ENCODE data around the gene LAMA3.

LAMA3 gene

GRCh38 chr18:23758281-23758680 lies 69.0 kb downstream of the LAMA3 start:
- Histone ChIP-seq H3K27ac (ENCODE audit: low read depth, low read length) (no peak overlapping the region), H3K4me3 (ENCODE audit: low read depth in 1 of 5, low read length in 5 of 5) (no peak overlapping the region), H3K27me3 (ENCODE audit: control insufficient read depth in 5 of 5, insufficient read depth in 4 of 5, low read length in 5 of 5) (no peaks in the 10 kb centered on the region), H3K9ac (ENCODE audit: low read length in 5 of 5) (no peak overlapping the region), H3K9me3 (ENCODE audit: control insufficient read depth in 5 of 5, low read length in 5 of 5) (peaks cover 0 to 3% (median 0%) of the 10 kb centered on the region in 5 donors), H3K4me1 (ENCODE audit: control insufficient read depth in 5 of 5, insufficient read depth in 5 of 5, low read length in 5 of 5) (no peaks in the 10 kb centered on the region), H3K36me3 (ENCODE audit: control insufficient read depth in 5 of 5, insufficient read depth in 5 of 5, low read length in 5 of 5) (peaks cover 0 to 17% (median 7%) of the 10 kb centered on the region in 5 donors)

GRCh38 chr18:23761941-23762340 lies 72.7 kb downstream of the LAMA3 start:
- Histone ChIP-seq H3K27ac (ENCODE audit: low read depth, low read length) (no peak overlapping the region), H3K9me3 (ENCODE audit: control insufficient read depth in 5 of 5, low read length in 5 of 5) (no peaks in the 10 kb centered on the region), H3K36me3 (ENCODE audit: control insufficient read depth in 5 of 5, insufficient read depth in 5 of 5, low read length in 5 of 5) (peaks cover 0 to 8% (median 0%) of the 10 kb centered on the region in 5 donors), H3K9ac (ENCODE audit: low read length in 5 of 5) (no peak overlapping the region), H3K27me3 (ENCODE audit: control insufficient read depth in 5 of 5, insufficient read depth in 4 of 5, low read length in 5 of 5) (no peaks in the 10 kb centered on the region), H3K4me3 (ENCODE audit: low read depth in 1 of 5, low read length in 5 of 5) (no peak overlapping the region), H3K4me1 (ENCODE audit: control insufficient read depth in 5 of 5, insufficient read depth in 5 of 5, low read length in 5 of 5) (no peaks in the 10 kb centered on the region)

GRCh38 chr18:23763343-23763742 lies 74.1 kb downstream of the LAMA3 start:
- Histone ChIP-seq H3K36me3 (ENCODE audit: control insufficient read depth in 5 of 5, insufficient read depth in 5 of 5, low read length in 5 of 5) (peaks cover 0 to 4% (median 0%) of the 10 kb centered on the region in 5 donors), H3K4me3 (ENCODE audit: low read depth in 1 of 5, low read length in 5 of 5) (no peak overlapping the region), H3K9ac (ENCODE audit: low read length in 5 of 5) (no peak overlapping the region), H3K27ac (ENCODE audit: low read depth, low read length) (no peak overlapping the region), H3K9me3 (ENCODE audit: control insufficient read depth in 5 of 5, low read length in 5 of 5) (peaks cover 0 to 4% (median 0%) of the 10 kb centered on the region in 5 donors), H3K27me3 (ENCODE audit: control insufficient read depth in 5 of 5, insufficient read depth in 4 of 5, low read length in 5 of 5) (no peaks in the 10 kb centered on the region), H3K4me1 (ENCODE audit: control insufficient read depth in 5 of 5, insufficient read depth in 5 of 5, low read length in 5 of 5) (no peaks in the 10 kb centered on the region)

- Histone ChIP-seq H3K4me3 (ENCODE audit: low read depth in 1 of 5, low read length in 5 of 5) (no peak overlapping the region), H3K9ac (ENCODE audit: low read length in 5 of 5) (no peak overlapping the region), H3K4me1 (ENCODE audit: control insufficient read depth in 5 of 5, insufficient read depth in 5 of 5, low read length in 5 of 5) (no peaks in the 10 kb centered on the region), H3K36me3 (ENCODE audit: control insufficient read depth in 5 of 5, insufficient read depth in 5 of 5, low read length in 5 of 5) (peaks cover 0 to 4% (median 0%) of the 10 kb centered on the region in 5 donors), H3K9me3 (ENCODE audit: control insufficient read depth in 5 of 5, low read length in 5 of 5) (peaks cover 0 to 8% (median 4%) of the 10 kb centered on the region in 5 donors), H3K27me3 (ENCODE audit: control insufficient read depth in 5 of 5, insufficient read depth in 4 of 5, low read length in 5 of 5) (no peaks in the 10 kb centered on the region), H3K27ac (ENCODE audit: low read depth, low read length) (no peak overlapping the region)
Observed at GRCh38 chr18:23765931-23766330, 76.7 kb downstream of the LAMA3 start.

GRCh38 chr18:23772327-23773024 lies 83.2 kb downstream of the LAMA3 start:
- Histone ChIP-seq H3K4me1 (ENCODE audit: control insufficient read depth in 5 of 5, insufficient read depth in 5 of 5, low read length in 5 of 5) (no peaks in the 10 kb centered on the region), H3K4me3 (ENCODE audit: low read depth in 1 of 5, low read length in 5 of 5) (no peak overlapping the region), H3K27me3 (ENCODE audit: control insufficient read depth in 5 of 5, insufficient read depth in 4 of 5, low read length in 5 of 5) (peaks cover 0 to 3% (median 0%) of the 10 kb centered on the region in 5 donors), H3K9me3 (ENCODE audit: control insufficient read depth in 5 of 5, low read length in 5 of 5) (peaks cover 0 to 8% (median 4%) of the 10 kb centered on the region in 5 donors), H3K36me3 (ENCODE audit: control insufficient read depth in 5 of 5, insufficient read depth in 5 of 5, low read length in 5 of 5) (peaks cover 0 to 11% (median 0%) of the 10 kb centered on the region in 5 donors), H3K9ac (ENCODE audit: low read length in 5 of 5) (no peak overlapping the region), H3K27ac (ENCODE audit: low read depth, low read length) (no peak overlapping the region)

GRCh38 chr18:23776306-23776705 lies 87.1 kb downstream of the LAMA3 start:
- no peak overlapping the region for H3K9ac ChIP-seq (ENCODE audit: low read length in 5 of 5)
- peaks cover 0 to 18% (median 4%) of the 10 kb centered on the region in 5 donors for H3K36me3 ChIP-seq (ENCODE audit: control insufficient read depth in 5 of 5, insufficient read depth in 5 of 5, low read length in 5 of 5)
- H3K27me3 ChIP-seq (ENCODE audit: control insufficient read depth in 5 of 5, insufficient read depth in 4 of 5, low read length in 5 of 5) = peaks cover 0 to 3% (median 0%) of the 10 kb centered on the region in 5 donors
- H3K27ac ChIP-seq (ENCODE audit: low read depth, low read length) = no peak overlapping the region
- H3K4me3 ChIP-seq (ENCODE audit: low read depth in 1 of 5, low read length in 5 of 5) = no peak overlapping the region
- H3K4me1 ChIP-seq (ENCODE audit: control insufficient read depth in 5 of 5, insufficient read depth in 5 of 5, low read length in 5 of 5) = no peaks in the 10 kb centered on the region
- no peaks in the 10 kb centered on the region for H3K9me3 ChIP-seq (ENCODE audit: control insufficient read depth in 5 of 5, low read length in 5 of 5)

GRCh38 chr18:23778828-23779227 lies 89.6 kb downstream of the LAMA3 start:
- H3K36me3 ChIP-seq (ENCODE audit: control insufficient read depth in 5 of 5, insufficient read depth in 5 of 5, low read length in 5 of 5) = peaks cover 0 to 16% (median 4%) of the 10 kb centered on the region in 5 donors
- no peak overlapping the region for H3K9ac ChIP-seq (ENCODE audit: low read length in 5 of 5)
- H3K27me3 ChIP-seq (ENCODE audit: control insufficient read depth in 5 of 5, insufficient read depth in 4 of 5, low read length in 5 of 5) = peaks cover 0 to 3% (median 0%) of the 10 kb centered on the region in 5 donors
- H3K9me3 ChIP-seq (ENCODE audit: control insufficient read depth in 5 of 5, low read length in 5 of 5) = no peaks in the 10 kb centered on the region
- no peak overlapping the region for H3K27ac ChIP-seq (ENCODE audit: low read depth, low read length)
- no peaks in the 10 kb centered on the region for H3K4me1 ChIP-seq (ENCODE audit: control insufficient read depth in 5 of 5, insufficient read depth in 5 of 5, low read length in 5 of 5)
- H3K4me3 ChIP-seq (ENCODE audit: low read depth in 1 of 5, low read length in 5 of 5) = no peak overlapping the region

- Histone ChIP-seq H3K4me3 (ENCODE audit: low read depth in 1 of 5, low read length in 5 of 5) (no peak overlapping the region), H3K9ac (ENCODE audit: low read length in 5 of 5) (no peak overlapping the region), H3K36me3 (ENCODE audit: control insufficient read depth in 5 of 5, insufficient read depth in 5 of 5, low read length in 5 of 5) (peaks cover 0 to 20% (median 4%) of the 10 kb centered on the region in 5 donors), H3K9me3 (ENCODE audit: control insufficient read depth in 5 of 5, low read length in 5 of 5) (no peaks in the 10 kb centered on the region), H3K27me3 (ENCODE audit: control insufficient read depth in 5 of 5, insufficient read depth in 4 of 5, low read length in 5 of 5) (peaks cover 0 to 4% (median 0%) of the 10 kb centered on the region in 5 donors), H3K27ac (ENCODE audit: low read depth, low read length) (no peak overlapping the region), H3K4me1 (ENCODE audit: control insufficient read depth in 5 of 5, insufficient read depth in 5 of 5, low read length in 5 of 5) (no peaks in the 10 kb centered on the region)
Observed at GRCh38 chr18:23779696-23780303, 90.5 kb downstream of the LAMA3 start.

- H3K27me3 ChIP-seq (ENCODE audit: control insufficient read depth in 5 of 5, insufficient read depth in 4 of 5, low read length in 5 of 5) = peaks cover 0 to 4% (median 0%) of the 10 kb centered on the region in 5 donors
- no peak overlapping the region for H3K4me3 ChIP-seq (ENCODE audit: low read depth in 1 of 5, low read length in 5 of 5)
- peaks cover 0 to 10% (median 0%) of the 10 kb centered on the region in 5 donors for H3K36me3 ChIP-seq (ENCODE audit: control insufficient read depth in 5 of 5, insufficient read depth in 5 of 5, low read length in 5 of 5)
- H3K9ac ChIP-seq (ENCODE audit: low read length in 5 of 5) = no peak overlapping the region
- H3K4me1 ChIP-seq (ENCODE audit: control insufficient read depth in 5 of 5, insufficient read depth in 5 of 5, low read length in 5 of 5) = no peaks in the 10 kb centered on the region
- H3K9me3 ChIP-seq (ENCODE audit: control insufficient read depth in 5 of 5, low read length in 5 of 5) = peaks cover 0 to 6% (median 4%) of the 10 kb centered on the region in 5 donors
- H3K27ac ChIP-seq (ENCODE audit: low read depth, low read length) = no peak overlapping the region
Observed at GRCh38 chr18:23784832-23785245, 95.6 kb downstream of the LAMA3 start.

- Histone ChIP-seq H3K27ac (ENCODE audit: low read depth, low read length) (no peak overlapping the region), H3K4me1 (ENCODE audit: control insufficient read depth in 5 of 5, insufficient read depth in 5 of 5, low read length in 5 of 5) (no peaks in the 10 kb centered on the region), H3K9ac (ENCODE audit: low read length in 5 of 5) (no peak overlapping the region), H3K27me3 (ENCODE audit: control insufficient read depth in 5 of 5, insufficient read depth in 4 of 5, low read length in 5 of 5) (no peaks in the 10 kb centered on the region), H3K4me3 (ENCODE audit: low read depth in 1 of 5, low read length in 5 of 5) (no peak overlapping the region), H3K9me3 (ENCODE audit: control insufficient read depth in 5 of 5, low read length in 5 of 5) (no peaks in the 10 kb centered on the region), H3K36me3 (ENCODE audit: control insufficient read depth in 5 of 5, insufficient read depth in 5 of 5, low read length in 5 of 5) (peaks cover 0 to 4% (median 0%) of the 10 kb centered on the region in 5 donors)
Observed at GRCh38 chr18:23793051-23793450, 103.8 kb downstream of the LAMA3 start.

All from subcutaneous abdominal adipose tissue (tissue), 5 donors.